Neuronal stem cell (in vitro differentiated cells): ENCODE measurements around the gene FPGS.
A peak's percentile ranks its signal among the peaks of the same experiment; 100 is the strongest.

Source experiments
- DNase-seq: peaks from one replicate; pipeline ENCODE4 v3.0.0-alpha.2; 2013; ENCODE audit warnings: low spot score
- H2AFZ ChIP-seq: one replicate; pipeline ENCODE4 v1.6.1; 2013; ENCODE audit warnings: mild to moderate bottlenecking, low read length, inconsistent platforms
- H2AK5ac ChIP-seq: 2 replicates; pipeline ENCODE4 v1.6.1; 2013; ENCODE audit warnings: low read depth, mild to moderate bottlenecking, inconsistent platforms, low read length, moderate library complexity, mixed read lengths
- H2BK120ac ChIP-seq: 2 replicates; pipeline ENCODE4 v1.6.1; 2013; ENCODE audit warnings: low read depth, mild to moderate bottlenecking, inconsistent platforms, low read length, moderate library complexity, mixed read lengths
- H2BK12ac ChIP-seq: one replicate; pipeline ENCODE4 v1.6.1; 2013; ENCODE audit warnings: low read length, inconsistent platforms
- H2BK15ac ChIP-seq: 2 replicates; pipeline ENCODE4 v1.6.1; 2013; ENCODE audit warnings: mild to moderate bottlenecking, low read length, inconsistent platforms, mixed read lengths
- H2BK5ac ChIP-seq: one replicate; pipeline ENCODE4 v1.6.1; 2013; ENCODE audit warnings: inconsistent platforms, mild to moderate bottlenecking, low read length, moderate library complexity
- H3K14ac ChIP-seq: one replicate; pipeline ENCODE4 v1.6.1; 2013; ENCODE audit warnings: low read length, inconsistent platforms
- H3K18ac ChIP-seq: 2 replicates; pipeline ENCODE4 v1.6.1; 2013; ENCODE audit warnings: low read length, inconsistent platforms
- H3K23ac ChIP-seq: 2 replicates; pipeline ENCODE4 v1.6.1; 2013; ENCODE audit warnings: low read depth, mild to moderate bottlenecking, mixed read lengths, low read length, inconsistent platforms; ENCODE audit not compliant: poor library complexity
- H3K27ac ChIP-seq: replicated peaks from 3 replicates; pipeline ENCODE4 v1.5.1; 2013; ENCODE audit warnings: low read length, inconsistent platforms
- H3K27me3 ChIP-seq, 3 experiments: 2 replicates each; pipeline ENCODE4 v1.6.1; 2013; ENCODE audit warnings: low read length in 3 of 3, mild to moderate bottlenecking in 2 of 3, inconsistent platforms in 1 of 3, low read depth in 1 of 3, mixed read lengths in 1 of 3, moderate library complexity in 1 of 3; ENCODE audit not compliant: control insufficient read depth in 3 of 3, insufficient read depth in 3 of 3
- H3K36me3 ChIP-seq, 2 donors: replicated peaks in 1 of 2; 2 replicates each; pipeline ENCODE4 v1.6.1; 2013; ENCODE audit warnings: low read length in 2 of 2; ENCODE audit not compliant: control insufficient read depth in 2 of 2, insufficient read depth in 2 of 2
- H3K4ac ChIP-seq: 2 replicates; pipeline ENCODE4 v1.6.1; 2013; ENCODE audit warnings: inconsistent platforms, mild to moderate bottlenecking, low read length, moderate library complexity
- H3K4me1 ChIP-seq, 2 donors: 1 replicate in 1 of 2; 2 replicates in 1 of 2; pipeline ENCODE4 v1.6.1; 2013; ENCODE audit warnings: low read length in 2 of 2, low read depth in 1 of 2; ENCODE audit not compliant: control insufficient read depth in 2 of 2, insufficient read depth in 1 of 2
- H3K4me2 ChIP-seq: one replicate; pipeline ENCODE4 v1.6.1; 2013; ENCODE audit warnings: mild to moderate bottlenecking, low read length, inconsistent platforms; ENCODE audit not compliant: insufficient read depth, poor library complexity, severe bottlenecking
- H3K4me3 ChIP-seq, 2 donors: 2 replicates each; pipeline ENCODE4 v1.5.1; 2013; ENCODE audit warnings: low read length in 2 of 2, mild to moderate bottlenecking in 2 of 2, inconsistent platforms in 1 of 2, moderate library complexity in 1 of 2
- H3K79me1 ChIP-seq: one replicate; pipeline ENCODE4 v1.6.1; 2013; ENCODE audit warnings: low read depth, mild to moderate bottlenecking, inconsistent platforms, low read length, moderate library complexity
- H3K9ac ChIP-seq: one replicate; pipeline ENCODE4 v1.6.1; 2013; ENCODE audit warnings: mild to moderate bottlenecking, low read depth, low read length, inconsistent platforms; ENCODE audit not compliant: poor library complexity
- H3K9me3 ChIP-seq, 2 donors: replicated peaks in 1 of 2; 2 replicates each; pipeline versions ENCODE3 to v1.6.1; 2013; ENCODE audit warnings: low read length in 2 of 2, mild to moderate bottlenecking in 2 of 2, inconsistent platforms in 1 of 2, low read depth in 1 of 2, mixed read lengths in 1 of 2, moderate library complexity in 1 of 2; ENCODE audit not compliant: control insufficient read depth in 2 of 2, insufficient read depth in 1 of 2
- H4K8ac ChIP-seq: one replicate; pipeline ENCODE4 v1.6.1; 2013; ENCODE audit warnings: low read depth, mild to moderate bottlenecking, inconsistent platforms, low read length, moderate library complexity
- H4K91ac ChIP-seq: one replicate; pipeline ENCODE4 v1.6.1; 2013; ENCODE audit warnings: low read length, low read depth, mild to moderate bottlenecking, inconsistent platforms; ENCODE audit not compliant: poor library complexity
- WGBS, 2 donors: extraction: QIAGEN DNeasy Blood & Tissue Kit; methylation state at CpG; one replicate each; pipeline ENCODE4 v1.1.7; 2013; ENCODE audit warnings: missing lambda C conversion rate in 2 of 2, mixed read lengths in 1 of 2; ENCODE audit not compliant: insufficient read length in 2 of 2, insufficient replicate concordance in 1 of 2; ENCODE audit errors: extremely low coverage in 2 of 2; 5-methylcytosine and 5-hydroxymethylcytosine counted together

Gene FPGS

DNA sequence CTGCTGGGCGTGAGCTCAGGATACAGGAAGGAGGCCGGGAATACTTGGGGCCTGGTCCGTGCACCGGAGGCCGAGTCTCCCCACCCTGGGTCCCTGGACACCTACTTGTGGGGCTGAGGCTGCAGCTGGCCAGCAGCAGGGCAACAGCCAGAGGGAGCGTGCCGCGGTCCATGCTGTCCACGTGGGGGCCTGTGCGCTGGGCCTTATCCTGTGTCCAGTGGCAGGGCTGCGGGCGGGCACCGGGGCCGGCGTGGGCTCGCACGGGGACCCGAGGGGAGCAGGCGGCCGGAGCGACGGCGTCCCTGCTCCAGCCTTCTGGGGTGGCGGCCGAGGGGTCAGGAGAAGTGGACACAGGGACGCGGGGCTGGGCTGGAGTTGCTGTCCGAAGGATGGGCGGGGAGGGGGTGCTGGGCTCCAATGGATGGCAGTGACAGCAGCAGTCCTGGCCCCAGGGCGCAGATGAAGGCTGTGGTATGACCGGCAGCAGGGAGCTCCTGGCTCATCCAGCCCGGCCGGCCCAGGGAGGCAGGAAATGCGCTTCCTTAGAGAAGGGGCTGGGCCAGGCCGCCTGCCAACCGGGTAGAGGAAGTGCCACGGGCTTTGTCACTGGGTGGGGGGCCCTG is 51.6 kb downstream of the FPGS start, which contains the start of gene ENG:
TSS of gene ENG (minus strand) at position 475 of the 623 bp plus-strand sequence. CDS start at position 172, 303 bp downstream.
- peaks cover 0 to 3% of the 10 kb centered on the region in 2 donors for H3K4me1 ChIP-seq
- no peak within 1 kb of the TSS for H3K27ac ChIP-seq

DNA sequence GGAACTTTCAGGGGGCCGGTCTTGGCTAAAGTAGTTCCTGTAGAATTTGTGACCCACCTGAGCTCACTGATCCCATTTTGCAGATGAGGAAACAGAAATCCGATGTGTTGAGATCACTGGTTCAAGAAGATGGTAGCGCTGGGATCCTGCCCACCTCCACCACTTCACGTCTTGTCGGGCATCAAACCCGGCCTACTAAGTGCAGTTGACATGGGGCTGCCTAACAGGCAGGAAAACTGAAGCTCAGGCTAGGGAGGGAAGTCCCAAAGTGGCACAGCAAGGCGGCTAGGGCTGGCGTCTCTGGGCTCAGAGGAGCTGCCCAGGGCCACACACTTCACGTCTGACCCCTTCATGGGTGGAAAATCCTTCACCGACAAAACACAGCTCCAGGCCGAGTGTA is 52.3 kb downstream of the FPGS start:
- H3K4me2 ChIP-seq: no peak overlapping the region
- peaks cover 1% of the 10 kb centered on the region for H3K79me1 ChIP-seq
- no peak for DNase-seq
- H2BK5ac ChIP-seq: no peak overlapping the region
- peaks cover 0 to 3% of the 10 kb centered on the region in 2 donors for H3K4me1 ChIP-seq
- H3K4ac ChIP-seq: no peak overlapping the region
- no peak overlapping the region for H2BK15ac ChIP-seq
- H3K9me3 ChIP-seq: no peaks in the 10 kb centered on the region
- no peak overlapping the region for H2BK12ac ChIP-seq
- no peak overlapping the region for H3K9ac ChIP-seq
- H3K36me3 ChIP-seq: no peaks in the 10 kb centered on the region
- no peak overlapping the region for H2AFZ ChIP-seq
- no peak overlapping the region for H3K18ac ChIP-seq
- no CpG with 5 or more reads among the region's 11 CpGs for whole genome bisulfite sequencing, 2 donors
- H3K27ac ChIP-seq: no peak overlapping the region
- no peak overlapping the region for H4K91ac ChIP-seq
- H3K23ac ChIP-seq: no peak overlapping the region
- no peak overlapping the region for H4K8ac ChIP-seq
- H2BK120ac ChIP-seq: no peak overlapping the region
- no peak overlapping the region for H2AK5ac ChIP-seq
- no peak overlapping the region for H3K14ac ChIP-seq
- no peaks in the 10 kb centered on the region for H3K27me3 ChIP-seq
- H3K4me3 ChIP-seq: no peak overlapping the region

More for the DNA sequence above, 51.6 kb downstream of the FPGS start, which contains the start of gene ENG:
- H4K8ac ChIP-seq: no peak within 1 kb of the TSS
- H2BK15ac ChIP-seq: peak within 1 kb of the TSS; percentile 9
- no peak within 1 kb of the TSS for H3K4ac ChIP-seq
- peaks cover 0 to 6% of the 10 kb centered on the region in 2 donors for H3K9me3 ChIP-seq
- DNase-seq: no peak
- H3K4me2 ChIP-seq: no peak within 1 kb of the TSS
- no peak within 1 kb of the TSS for H3K9ac ChIP-seq
- peak within 1 kb of the TSS; percentile 41 for H2BK12ac ChIP-seq
- no peak within 1 kb of the TSS for H3K14ac ChIP-seq
- peaks cover 1% of the 10 kb centered on the region for H3K79me1 ChIP-seq
- no peak within 1 kb of the TSS for H3K4me3 ChIP-seq
- H3K18ac ChIP-seq: peak within 1 kb of the TSS; percentile 85
- WGBS, 2 donors: no CpG with 5 or more reads among the region's 37 CpGs
- no peak within 1 kb of the TSS for H2BK120ac ChIP-seq
- H3K27me3 ChIP-seq: no peaks in the 10 kb centered on the region
- H3K36me3 ChIP-seq: no peaks in the 10 kb centered on the region
- H2BK5ac ChIP-seq: no peak within 1 kb of the TSS
- peak within 1 kb of the TSS; percentile 77 for H3K23ac ChIP-seq
- no peak within 1 kb of the TSS for H4K91ac ChIP-seq
- peak within 1 kb of the TSS; percentile 75 for H2AFZ ChIP-seq
- peak within 1 kb of the TSS; percentile 76 for H2AK5ac ChIP-seq

DNA sequence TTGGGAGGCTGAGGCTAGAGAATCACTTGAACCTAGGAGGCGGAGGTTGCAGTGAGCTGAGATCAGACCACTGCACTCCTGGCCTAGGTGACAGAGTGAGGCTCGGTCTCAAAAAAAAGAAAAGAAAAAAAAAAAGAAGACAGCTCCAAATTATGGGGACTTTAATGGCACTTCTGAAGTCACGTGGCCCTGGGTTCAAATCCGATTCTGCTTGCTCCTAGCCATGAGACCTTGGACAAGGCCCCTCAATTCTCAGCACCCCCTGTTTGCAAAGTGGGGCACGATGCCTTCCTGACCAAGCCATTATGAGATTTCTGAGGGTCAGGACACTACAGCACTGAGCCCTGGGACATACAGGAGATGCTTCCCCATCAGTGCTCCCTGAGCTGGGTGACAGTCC is 52.8 kb downstream of the FPGS start:
- Histone ChIP-seq H3K23ac (no peak overlapping the region), H3K4me1 (peaks cover 0 to 3% of the 10 kb centered on the region in 2 donors), H2BK12ac (no peak overlapping the region), H3K4me3 (no peak overlapping the region), H4K8ac (no peak overlapping the region), H2BK15ac (no peak overlapping the region), H2AK5ac (peak overlapping the region; percentile 1), H3K18ac (no peak overlapping the region), H2BK5ac (no peak overlapping the region), H2BK120ac (no peak overlapping the region), H3K14ac (no peak overlapping the region), H3K27me3 (no peaks in the 10 kb centered on the region), H3K4ac (no peak overlapping the region), H3K9me3 (no peaks in the 10 kb centered on the region), H3K4me2 (no peak overlapping the region), H4K91ac (no peak overlapping the region), H3K79me1 (peaks cover 1% of the 10 kb centered on the region), H2AFZ (no peak overlapping the region), H3K27ac (no peak overlapping the region), H3K9ac (no peak overlapping the region), H3K36me3 (no peaks in the 10 kb centered on the region)
- no peak for DNase-seq
- no CpG with 5 or more reads among the region's 5 CpGs for whole genome bisulfite sequencing, 2 donors

DNA sequence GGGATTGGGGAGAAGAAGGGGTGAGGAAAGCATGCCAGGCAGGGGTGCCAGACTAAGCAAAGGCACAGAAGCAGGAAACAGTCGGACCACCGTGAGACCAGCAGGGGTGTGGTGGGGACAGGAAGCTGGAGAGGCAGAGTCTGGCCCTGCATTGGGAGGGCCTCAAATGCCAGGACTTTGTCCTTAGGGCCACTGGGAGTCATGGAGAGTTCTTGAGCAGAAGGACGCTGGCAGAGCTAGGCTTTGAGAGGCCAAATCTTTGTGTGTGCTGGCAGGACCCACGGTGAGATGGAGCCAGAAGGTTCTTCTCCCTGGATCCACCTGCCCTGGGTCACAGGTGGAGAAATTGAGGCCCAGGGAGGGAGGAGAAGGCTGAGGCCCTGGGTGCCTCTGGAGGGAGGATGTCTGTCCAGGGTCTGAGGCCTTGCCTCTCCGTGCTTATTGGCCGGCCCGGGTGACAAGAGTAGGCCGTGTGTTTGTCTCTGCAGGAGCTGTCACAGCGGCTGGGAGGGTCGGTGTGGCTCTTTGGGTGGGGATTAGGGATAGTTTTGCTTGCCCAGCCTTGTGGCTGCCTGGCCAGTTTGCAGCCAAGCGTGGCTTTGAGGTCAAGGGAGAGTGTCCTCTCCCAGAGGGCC is 53.5 kb downstream of the FPGS start:
- no peaks in the 10 kb centered on the region for H3K27me3 ChIP-seq
- WGBS, 2 donors: no CpG with 5 or more reads among the region's 11 CpGs
- peak overlapping the region; percentile 1 for H2AK5ac ChIP-seq
- H3K4me3 ChIP-seq: no peak overlapping the region
- no peak overlapping the region for H3K23ac ChIP-seq
- H3K18ac ChIP-seq: peak overlapping the region; percentile 57
- no peak overlapping the region for H3K27ac ChIP-seq
- H3K4me2 ChIP-seq: no peak overlapping the region
- no peak overlapping the region for H3K4ac ChIP-seq
- no peak overlapping the region for H2BK5ac ChIP-seq
- no peaks in the 10 kb centered on the region for H3K9me3 ChIP-seq
- no peak overlapping the region for H4K91ac ChIP-seq
- DNase-seq: no peak
- no peak overlapping the region for H3K9ac ChIP-seq
- no peak overlapping the region for H4K8ac ChIP-seq
- peaks cover 1% of the 10 kb centered on the region for H3K79me1 ChIP-seq
- peak overlapping the region; percentile 75 for H2BK12ac ChIP-seq
- H3K14ac ChIP-seq: no peak overlapping the region
- H2AFZ ChIP-seq: no peak overlapping the region
- H2BK120ac ChIP-seq: no peak overlapping the region
- H2BK15ac ChIP-seq: no peak overlapping the region
- H3K4me1 ChIP-seq: peaks cover 0 to 3% of the 10 kb centered on the region in 2 donors
- H3K36me3 ChIP-seq: no peaks in the 10 kb centered on the region
